SK-N-SH (cell line): ENCODE data around the gene RIOX2.

Experiments used
- CHD2 ChIP-seq: fragments of 150-350 bp; IDR thresholded peaks from 2 replicates; pipeline ENCODE4 v1.6.1; 2018; ENCODE audit warnings: low read length; ENCODE audit not compliant: partially characterized antibody
- FOSL2 ChIP-seq: IDR thresholded peaks from 2 replicates; pipeline ENCODE4 v1.4.0; 2012; ENCODE audit warnings: low read depth, mild to moderate bottlenecking, moderate library complexity, borderline replicate concordance
- TF ChIP-seq, protein P1 (sequence below): fragments of 200-600 bp; sonication (generic); IDR thresholded peaks from 2 replicates; pipeline ENCODE4 v1.6.1; 2017; ENCODE audit warnings: antibody characterized with exemption, mild to moderate bottlenecking, moderate library complexity

DNA sequence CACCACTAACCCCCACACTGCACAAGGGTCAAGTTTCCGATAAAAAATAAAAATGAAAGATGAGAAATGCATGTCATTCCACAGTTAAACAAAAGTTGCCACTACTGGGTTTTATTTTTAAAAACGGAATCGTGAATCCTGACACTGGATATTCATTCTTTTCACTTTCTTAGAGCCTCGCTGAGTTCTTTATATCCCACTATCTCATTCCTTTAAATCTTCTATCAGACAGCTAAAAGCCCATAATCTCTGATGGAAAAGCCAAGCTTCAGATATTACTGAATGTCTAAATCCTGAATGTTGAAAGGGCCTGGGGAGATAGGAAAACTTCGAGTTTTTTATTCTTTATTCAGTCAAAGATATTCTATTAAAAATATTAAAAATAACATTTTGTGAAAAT lies 11.7 kb downstream of the RIOX2 start:
- TF ChIP-seq, protein P1, sequence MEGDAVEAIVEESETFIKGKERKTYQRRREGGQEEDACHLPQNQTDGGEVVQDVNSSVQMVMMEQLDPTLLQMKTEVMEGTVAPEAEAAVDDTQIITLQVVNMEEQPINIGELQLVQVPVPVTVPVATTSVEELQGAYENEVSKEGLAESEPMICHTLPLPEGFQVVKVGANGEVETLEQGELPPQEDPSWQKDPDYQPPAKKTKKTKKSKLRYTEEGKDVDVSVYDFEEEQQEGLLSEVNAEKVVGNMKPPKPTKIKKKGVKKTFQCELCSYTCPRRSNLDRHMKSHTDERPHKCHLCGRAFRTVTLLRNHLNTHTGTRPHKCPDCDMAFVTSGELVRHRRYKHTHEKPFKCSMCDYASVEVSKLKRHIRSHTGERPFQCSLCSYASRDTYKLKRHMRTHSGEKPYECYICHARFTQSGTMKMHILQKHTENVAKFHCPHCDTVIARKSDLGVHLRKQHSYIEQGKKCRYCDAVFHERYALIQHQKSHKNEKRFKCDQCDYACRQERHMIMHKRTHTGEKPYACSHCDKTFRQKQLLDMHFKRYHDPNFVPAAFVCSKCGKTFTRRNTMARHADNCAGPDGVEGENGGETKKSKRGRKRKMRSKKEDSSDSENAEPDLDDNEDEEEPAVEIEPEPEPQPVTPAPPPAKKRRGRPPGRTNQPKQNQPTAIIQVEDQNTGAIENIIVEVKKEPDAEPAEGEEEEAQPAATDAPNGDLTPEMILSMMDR, result no peak
- TF ChIP-seq CHD2 (no peak), FOSL2 (no peak)
